NCI-H2029 (cell line): ENCODE data around the gene SPANXN3.
A peak's percentile ranks its signal among the peaks of the same experiment; 100 is the strongest.
"Not testable (repeated sequence)": the region's sequence is repeated elsewhere in the genome, so short reads cannot be mapped to it uniquely, and the experiment has no call there.

Experiments
- DNase-seq: peaks from one replicate; lab custom pipeline; 2025; lab: John Stamatoyannopoulos, UW

SPANXN3 gene

GRCh38 chrX:143517375-143517774, at the start of gene SPANXN3:
SPANXN3 (minus strand) TSS chrX:143517475; CDS start chrX:143517391, 84 bp downstream.
- DNase-seq: not testable (repeated sequence)

GRCh38 chrX:143536176-143536575, 18.9 kb upstream of the SPANXN3 start:
- peak; percentile 29 for DNase-seq

GRCh38 chrX:143502196-143502595, 15.1 kb downstream of the SPANXN3 start:
- not testable (repeated sequence) for DNase-seq

- peak; percentile 0 for DNase-seq
Observed at GRCh38 chrX:143500751-143501150, 16.5 kb downstream of the SPANXN3 start.

GRCh38 chrX:143486105-143486504, 31.2 kb downstream of the SPANXN3 start:
- no peak for DNase-seq

GRCh38 chrX:143476751-143477150, 40.5 kb downstream of the SPANXN3 start:
- no peak for DNase-seq

- DNase-seq: no peak
Observed at GRCh38 chrX:143472347-143472938, 44.8 kb downstream of the SPANXN3 start.

GRCh38 chrX:143466130-143466529, 51.1 kb downstream of the SPANXN3 start:
- no peak for DNase-seq

GRCh38 chrX:143462696-143463095, 54.6 kb downstream of the SPANXN3 start:
- no peak for DNase-seq

GRCh38 chrX:143461606-143462005, 55.7 kb downstream of the SPANXN3 start:
- no peak for DNase-seq
